Left lung (tissue), 10 donors: Measurements from ENCODE around the gene USHBP1. TPM values are rescaled to one million over a fixed set of nuclear protein-coding genes. Genes with fewer than 3 reads are reported as not detected.
"Not testable (repeated sequence)": the region's sequence is repeated elsewhere in the genome, so short reads cannot be mapped to it uniquely, and the experiment has no call there.

Experiments
- ATAC-seq: fragments of 200-7000 bp; cut with Tn5 transposase; one replicate; pipeline ENCODE4 v1.9.1; 2020; ENCODE audit warnings: moderate library complexity
- DNase-seq, 4 donors: peaks; one replicate each; pipeline ENCODE4 v3.0.0-alpha.2; 2013 to 2020
- H3K27ac ChIP-seq, 2 donors: fragments of 200-600 bp; sonication (generic) in 1 of 2; one replicate each; pipeline versions ENCODE4 v1.5.0 to v1.8.0; 2020 to 2021
- H3K27me3 ChIP-seq, 2 donors: fragments of 200-600 bp; sonication (generic) in 1 of 2; one replicate each; pipeline versions ENCODE4 v1.5.0 to v1.8.0; 2020 to 2021
- H3K36me3 ChIP-seq, 2 donors: fragments of 200-600 bp; sonication (generic) in 1 of 2; one replicate each; pipeline versions ENCODE4 v1.5.0 to v1.8.0; 2020 to 2021
- H3K4me1 ChIP-seq, 2 donors: fragments of 200-600 bp; one replicate each; pipeline ENCODE4 v1.8.0; 2021
- H3K4me3 ChIP-seq, 2 donors: fragments of 200-600 bp; sonication (generic) in 1 of 2; one replicate each; pipeline versions ENCODE4 v1.5.0 to v1.8.0; 2020 to 2021; ENCODE audit warnings: mild to moderate bottlenecking in 1 of 2
- H3K9me3 ChIP-seq, 2 donors: fragments of 200-600 bp; sonication (generic) in 1 of 2; one replicate each; pipeline versions ENCODE4 v1.5.0 to v1.8.0; 2020 to 2021
- intact Hi-C, 2 donors: fragments of 100-400 bp; cut with DNase I; formaldehyde crosslinking; loops; one replicate each; pipeline versions ENCODE4 v1.11.2 to v1.14.2; 2022
- polyA plus RNA-seq, 6 donors: library from polyadenylated mRNA; unstranded; fragments of 120-200 nt; gene quantifications; one replicate each; pipeline ENCODE4 v1.2.1, GENCODE V29; 2013; ENCODE audit not compliant: insufficient read length in 6 of 6
- total RNA-seq, 2 donors: library from RNA; stranded (reverse); fragmentation: NEBNext Ultra II Directional; extraction: Animal tissue kit (Norgen Biotek cat#: 25700); gene quantifications; one replicate each; pipeline ENCODE4 v1.2.1, GENCODE V29; 2021
- TF ChIP-seq, protein P1 (sequence below), 2 donors: fragments of 200-600 bp; sonication (generic) in 1 of 2; IDR thresholded peaks; one replicate each; pipeline versions ENCODE4 v1.5.0 to v1.8.0; 2021; ENCODE audit warnings: antibody characterized with exemption in 2 of 2
- donor health status: DM: no; HTN: yes; CAD: no.
- donor health status: DM: no; HTN: no; CAD: no.

Gene USHBP1
- total and polyA plus RNA-seq, 8 donors, result 4.8 to 13.3 (median 10.8) TPM

DNA sequence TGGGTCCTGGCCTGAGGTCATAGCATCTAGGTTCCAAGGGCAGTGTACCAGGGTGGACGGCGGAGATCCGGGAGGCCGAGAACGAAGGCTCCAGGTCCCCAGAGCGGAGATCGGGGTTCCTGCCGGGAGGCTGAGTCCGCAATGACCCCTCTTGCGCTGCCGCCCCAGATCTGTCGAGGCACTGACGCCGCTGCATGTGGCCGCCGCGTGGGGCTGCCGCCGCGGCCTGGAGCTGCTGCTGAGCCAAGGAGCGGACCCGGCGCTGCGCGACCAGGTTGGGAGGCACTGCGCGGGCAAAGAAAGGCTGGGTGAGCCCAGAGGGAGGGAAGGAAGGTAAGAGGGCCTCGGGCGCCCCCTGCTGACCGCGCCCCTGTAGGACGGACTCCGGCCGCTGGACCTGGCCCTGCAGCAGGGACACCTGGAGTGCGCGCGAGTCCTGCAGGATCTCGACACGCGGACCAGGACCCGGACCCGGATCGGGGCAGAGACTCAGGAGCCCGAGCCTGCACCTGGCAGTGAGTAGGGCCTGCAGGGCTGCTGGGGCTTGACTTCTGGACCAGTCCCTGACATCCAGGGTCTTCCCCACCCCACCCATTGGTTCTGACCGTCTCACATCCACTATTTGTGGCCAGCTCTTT is 18.1 kb upstream of the USHBP1 start:
- TF ChIP-seq, protein P1, sequence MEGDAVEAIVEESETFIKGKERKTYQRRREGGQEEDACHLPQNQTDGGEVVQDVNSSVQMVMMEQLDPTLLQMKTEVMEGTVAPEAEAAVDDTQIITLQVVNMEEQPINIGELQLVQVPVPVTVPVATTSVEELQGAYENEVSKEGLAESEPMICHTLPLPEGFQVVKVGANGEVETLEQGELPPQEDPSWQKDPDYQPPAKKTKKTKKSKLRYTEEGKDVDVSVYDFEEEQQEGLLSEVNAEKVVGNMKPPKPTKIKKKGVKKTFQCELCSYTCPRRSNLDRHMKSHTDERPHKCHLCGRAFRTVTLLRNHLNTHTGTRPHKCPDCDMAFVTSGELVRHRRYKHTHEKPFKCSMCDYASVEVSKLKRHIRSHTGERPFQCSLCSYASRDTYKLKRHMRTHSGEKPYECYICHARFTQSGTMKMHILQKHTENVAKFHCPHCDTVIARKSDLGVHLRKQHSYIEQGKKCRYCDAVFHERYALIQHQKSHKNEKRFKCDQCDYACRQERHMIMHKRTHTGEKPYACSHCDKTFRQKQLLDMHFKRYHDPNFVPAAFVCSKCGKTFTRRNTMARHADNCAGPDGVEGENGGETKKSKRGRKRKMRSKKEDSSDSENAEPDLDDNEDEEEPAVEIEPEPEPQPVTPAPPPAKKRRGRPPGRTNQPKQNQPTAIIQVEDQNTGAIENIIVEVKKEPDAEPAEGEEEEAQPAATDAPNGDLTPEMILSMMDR (IDR thresholded peaks at IDR 0.05), result peak; percentile 94 to 98
- H3K27ac ChIP-seq, result no peak overlapping the region
- H3K4me3 ChIP-seq, result peak overlapping the region; percentile 16 to 51
- peaks cover 0 to 17% of the 10 kb centered on the region in 2 donors for H3K36me3 ChIP-seq
- peaks cover 11 to 24% of the 10 kb centered on the region in 2 donors for H3K4me1 ChIP-seq
- intact Hi-C loops, result loop anchor here in 1 of 2 donors (5.0 to 10.0 kb wide), 2 partner anchors 78 to 215 kb away; no protein-coding TSS in a partner anchor
- no peaks in the 10 kb centered on the region for H3K9me3 ChIP-seq
- peaks cover 0 to 25% of the 10 kb centered on the region in 2 donors for H3K27me3 ChIP-seq
- DNase-seq (peak; percentile 68 to 97 (median 87)), ATAC-seq (peak; percentile 99)

- H3K4me1 ChIP-seq, result peaks cover 11 to 24% of the 10 kb centered on the region in 2 donors
- H3K27me3 ChIP-seq, result peaks cover 0 to 25% of the 10 kb centered on the region in 2 donors
- H3K36me3 ChIP-seq, result peaks cover 0 to 27% of the 10 kb centered on the region in 2 donors
- peak in 1 of 4 donors; percentile 86 for DNase-seq
- no peaks in the 10 kb centered on the region for H3K9me3 ChIP-seq
- TF ChIP-seq, protein P1 (IDR thresholded peaks at IDR 0.05), result no peak
- H3K4me3 ChIP-seq, result peak within 1 kb of the TSS; percentile 25 to 51
- peak; percentile 42 for ATAC-seq
- no peak within 1 kb of the TSS for H3K27ac ChIP-seq
- intact Hi-C loops, result loop anchor here in 1 of 2 donors (5.0 to 10.0 kb wide), 2 partner anchors 77 to 214 kb away; no protein-coding TSS in a partner anchor
These were observed 17.1 kb upstream of the USHBP1 start, which contains the start of gene ANKLE1 for GRCh38 chr19:17281391-17282304. TSS of gene ANKLE1 (plus strand) at chr19:17281901. CDS start at chr19:17281921, 20 bp downstream.

GRCh38 chr19:17279436-17279835 is 14.9 kb upstream of the USHBP1 start:
- H3K4me1 ChIP-seq, result peaks cover 11 to 24% of the 10 kb centered on the region in 2 donors
- ATAC-seq, result no peak
- no peak overlapping the region for H3K27ac ChIP-seq
- H3K9me3 ChIP-seq, result no peaks in the 10 kb centered on the region
- DNase-seq, result no peak
- H3K27me3 ChIP-seq, result peaks cover 0 to 25% of the 10 kb centered on the region in 2 donors
- TF ChIP-seq, protein P1 (IDR thresholded peaks at IDR 0.05), result no peak
- no peak overlapping the region for H3K4me3 ChIP-seq
- intact Hi-C loops, result loop anchor here in 1 of 2 donors (10.0 kb wide), 1 partner anchor 215 kb away; no protein-coding TSS in a partner anchor
- peaks cover 0 to 49% of the 10 kb centered on the region in 2 donors for H3K36me3 ChIP-seq

DNA sequence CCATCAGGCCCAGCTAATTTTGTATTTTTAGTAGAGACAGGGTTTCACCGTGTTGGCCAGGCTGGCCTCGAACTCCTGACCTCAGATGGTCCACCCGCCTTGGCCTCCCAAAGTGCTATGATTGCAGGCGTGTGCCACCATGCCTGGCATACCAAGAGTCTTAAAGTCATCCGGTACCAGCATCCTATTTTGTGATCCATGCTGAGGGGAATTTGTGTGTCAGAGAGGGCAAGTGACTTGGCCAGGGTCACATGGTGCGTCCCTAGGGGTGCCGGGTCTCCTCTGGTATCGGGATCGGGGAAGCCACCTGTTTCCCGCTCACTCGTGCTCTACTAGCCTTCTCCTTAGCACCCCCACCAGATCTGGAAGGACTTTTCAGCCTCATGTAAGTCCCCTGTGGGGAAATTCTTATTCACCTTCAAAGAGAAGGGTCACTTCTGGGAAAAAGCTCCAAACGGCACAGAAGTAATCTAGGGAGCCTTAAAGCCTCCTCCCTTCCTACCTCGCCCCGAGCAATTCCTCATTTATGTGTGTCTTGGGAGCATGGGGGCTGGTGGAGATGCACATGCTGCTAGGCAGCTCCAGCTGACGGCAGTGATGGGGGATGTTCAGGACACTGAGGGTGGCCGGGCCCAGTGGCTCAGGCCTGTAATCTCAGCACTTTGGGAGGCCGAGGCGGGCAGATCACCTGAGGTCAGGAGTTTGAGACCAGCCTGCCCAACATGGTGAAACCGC is 11.1 kb upstream of the USHBP1 start:
- H3K4me1 ChIP-seq, result no peaks in the 10 kb centered on the region
- no peaks in the 10 kb centered on the region for H3K9me3 ChIP-seq
- TF ChIP-seq, protein P1 (IDR thresholded peaks at IDR 0.05), result no peak
- intact Hi-C loops, result loop anchor here in 1 of 2 donors (10.0 kb wide), 1 partner anchor 211 kb away; no protein-coding TSS in a partner anchor
- H3K27ac ChIP-seq, result no peak overlapping the region
- H3K4me3 ChIP-seq, result no peak overlapping the region
- peaks cover 0 to 87% of the 10 kb centered on the region in 2 donors for H3K36me3 ChIP-seq
- ATAC-seq, result no peak
- DNase-seq, result no peak
- peaks cover 0 to 1% of the 10 kb centered on the region in 2 donors for H3K27me3 ChIP-seq

DNA sequence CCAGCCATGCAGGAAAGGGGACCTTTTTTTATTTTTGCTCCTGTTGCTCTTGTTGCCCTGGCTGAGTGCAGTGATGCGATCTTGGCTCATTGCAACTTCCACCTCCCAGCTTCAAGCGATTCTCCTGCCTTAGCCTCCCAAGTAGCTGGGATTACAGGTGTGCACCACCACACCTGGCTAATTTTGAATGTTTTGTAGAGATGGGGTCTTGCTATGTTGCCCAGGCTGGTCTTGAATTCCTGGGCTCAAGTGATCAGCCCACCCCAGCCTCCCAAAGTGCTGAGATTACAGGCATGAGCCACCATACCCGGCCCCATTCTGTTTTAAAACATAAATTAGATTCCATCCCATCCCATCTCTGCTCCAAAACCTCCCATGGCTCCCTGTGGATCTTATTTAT is 10.3 kb upstream of the USHBP1 start:
- intact Hi-C loops, result loop anchor here in 1 of 2 donors (10.0 kb wide), 1 partner anchor 210 kb away; no protein-coding TSS in a partner anchor
- H3K9me3 ChIP-seq, result not testable (repeated sequence)

More for the DNA sequence above, 10.3 kb upstream of the USHBP1 start:
- not testable (repeated sequence) for H3K27ac ChIP-seq, H3K4me3 ChIP-seq, ATAC-seq, DNase-seq, H3K27me3 ChIP-seq, H3K4me1 ChIP-seq
- H3K36me3 ChIP-seq, result peaks cover 0 to 94% of the 10 kb centered on the region in 2 donors
